ENCODE data around the gene HOXD9.

The HOXD9 gene

GRCh38 chr2:176087330-176088047, 35.0 kb upstream of the HOXD9 start:
- H3K27ac ChIP-seq, result peak overlapping the region; percentile 54
- TF ChIP-seq, protein P1, sequence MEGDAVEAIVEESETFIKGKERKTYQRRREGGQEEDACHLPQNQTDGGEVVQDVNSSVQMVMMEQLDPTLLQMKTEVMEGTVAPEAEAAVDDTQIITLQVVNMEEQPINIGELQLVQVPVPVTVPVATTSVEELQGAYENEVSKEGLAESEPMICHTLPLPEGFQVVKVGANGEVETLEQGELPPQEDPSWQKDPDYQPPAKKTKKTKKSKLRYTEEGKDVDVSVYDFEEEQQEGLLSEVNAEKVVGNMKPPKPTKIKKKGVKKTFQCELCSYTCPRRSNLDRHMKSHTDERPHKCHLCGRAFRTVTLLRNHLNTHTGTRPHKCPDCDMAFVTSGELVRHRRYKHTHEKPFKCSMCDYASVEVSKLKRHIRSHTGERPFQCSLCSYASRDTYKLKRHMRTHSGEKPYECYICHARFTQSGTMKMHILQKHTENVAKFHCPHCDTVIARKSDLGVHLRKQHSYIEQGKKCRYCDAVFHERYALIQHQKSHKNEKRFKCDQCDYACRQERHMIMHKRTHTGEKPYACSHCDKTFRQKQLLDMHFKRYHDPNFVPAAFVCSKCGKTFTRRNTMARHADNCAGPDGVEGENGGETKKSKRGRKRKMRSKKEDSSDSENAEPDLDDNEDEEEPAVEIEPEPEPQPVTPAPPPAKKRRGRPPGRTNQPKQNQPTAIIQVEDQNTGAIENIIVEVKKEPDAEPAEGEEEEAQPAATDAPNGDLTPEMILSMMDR (conservative IDR thresholded peaks at IDR 0.05), result no peak

DNA sequence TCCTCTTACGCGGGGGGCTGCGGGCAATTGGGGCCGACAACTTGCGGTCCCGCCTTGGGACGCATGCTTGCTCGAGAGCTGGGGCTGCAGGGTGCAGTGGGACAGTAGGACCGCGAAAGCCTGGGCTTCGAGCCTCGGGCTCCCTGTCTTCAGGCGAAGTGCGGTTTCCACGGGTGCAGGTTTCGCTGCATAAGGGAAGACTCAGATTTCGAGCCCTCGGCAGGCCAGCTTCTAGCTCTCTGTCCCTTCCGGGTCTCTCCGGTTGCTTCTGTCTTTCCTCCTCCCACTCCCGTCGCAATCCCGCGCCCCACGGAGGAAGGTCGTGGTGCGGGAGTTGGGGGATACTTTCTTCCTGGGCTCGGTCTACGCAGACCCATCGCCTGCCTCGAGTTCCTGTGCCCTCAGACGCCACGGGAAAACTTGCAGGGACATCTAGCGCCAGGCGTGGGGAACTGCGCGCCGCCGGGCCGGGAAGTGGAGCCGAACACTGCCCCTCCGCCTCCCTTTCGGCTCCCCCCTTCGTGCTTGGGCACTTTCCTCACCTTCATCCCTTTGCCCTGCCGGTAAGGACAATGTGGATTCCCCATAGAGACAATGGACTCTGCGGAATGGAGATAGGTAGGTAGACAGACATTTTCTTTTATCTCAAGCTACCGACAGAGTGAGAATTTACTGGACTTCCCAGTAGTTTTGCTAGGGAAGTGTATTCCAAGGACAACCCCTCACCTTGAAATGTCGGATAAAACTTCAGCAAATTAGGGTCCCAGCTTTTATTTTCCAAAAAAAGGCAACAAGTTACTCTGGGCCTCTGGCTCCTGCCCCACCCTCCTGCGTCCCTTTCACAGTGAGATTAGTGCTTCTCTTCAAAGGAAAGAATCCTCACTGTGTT, 34.2 kb upstream of the HOXD9 start:
- peak overlapping the region; percentile 54 for H3K27ac ChIP-seq
- TF ChIP-seq, protein P1 (conservative IDR thresholded peaks at IDR 0.05), result peak; percentile 93

DNA sequence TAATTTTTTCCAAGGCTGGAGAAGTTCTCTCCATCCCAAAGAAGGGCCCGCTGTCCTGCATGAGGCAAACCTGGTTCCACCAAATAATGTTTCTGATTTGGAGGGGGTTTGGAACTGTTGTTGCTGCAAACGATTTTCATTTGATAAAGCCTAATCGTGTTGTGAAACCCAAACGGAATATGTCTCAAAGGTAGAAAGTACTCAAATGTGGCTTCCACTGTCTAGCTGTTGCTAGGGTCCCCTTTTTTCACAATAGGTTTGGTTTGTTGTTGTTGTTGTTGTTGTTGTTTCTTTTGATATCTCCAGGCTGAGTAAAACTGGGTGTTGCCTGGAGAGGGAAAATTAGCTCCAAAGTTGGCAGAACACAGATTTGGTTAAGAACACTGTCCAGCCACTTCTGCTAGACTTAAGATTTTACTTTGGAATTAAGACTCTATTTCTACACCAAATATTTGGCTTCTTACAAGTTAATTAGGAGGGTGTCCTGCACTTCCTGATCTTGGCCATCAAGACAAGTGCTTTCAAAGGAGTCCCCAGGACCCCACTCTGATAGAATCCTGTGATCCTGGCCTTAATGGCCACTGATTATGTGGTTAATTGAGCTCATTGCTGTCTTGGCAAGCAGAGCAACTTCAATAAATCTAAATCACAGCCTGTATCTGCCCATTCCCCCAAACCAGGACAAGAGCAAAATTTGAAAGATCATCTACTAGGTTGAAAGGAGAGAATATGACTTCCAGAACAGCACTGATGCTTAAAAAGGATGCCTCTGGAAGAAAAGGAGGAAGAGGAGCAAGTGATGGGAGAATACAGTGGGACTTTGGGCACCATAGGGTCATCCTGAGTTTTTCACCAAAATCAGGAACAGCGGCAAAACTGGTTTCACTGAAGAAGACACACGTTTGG, 33.3 kb upstream of the HOXD9 start:
- no peak overlapping the region for H3K27ac ChIP-seq
- TF ChIP-seq, protein P1 (conservative IDR thresholded peaks at IDR 0.05), result no peak

- H3K27ac ChIP-seq, result no peak overlapping the region
- TF ChIP-seq, protein P1 (conservative IDR thresholded peaks at IDR 0.05), result no peak
Measured at GRCh38 chr2:176089843-176090395, 32.6 kb upstream of the HOXD9 start.

DNA sequence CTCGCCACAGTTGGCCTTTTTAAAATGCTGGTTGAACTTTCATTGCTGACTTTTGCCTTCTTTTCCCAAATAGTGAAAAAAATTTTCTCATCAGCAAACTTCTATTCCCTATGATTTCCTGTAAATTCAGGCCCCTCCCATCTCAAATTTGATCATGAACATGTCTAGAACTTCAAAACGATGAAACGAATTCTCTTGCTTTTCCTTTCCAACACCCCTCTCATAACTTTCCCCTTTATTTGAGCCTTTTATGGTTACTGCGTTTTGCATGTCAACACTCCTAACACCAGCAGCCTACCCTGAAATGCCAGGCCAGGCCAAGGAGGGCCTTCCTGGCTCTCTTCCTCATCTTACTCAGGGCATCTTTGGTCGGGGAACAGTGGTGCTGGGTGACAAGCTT, 31.7 kb upstream of the HOXD9 start:
- no peak overlapping the region for H3K27ac ChIP-seq
- TF ChIP-seq, protein P1 (conservative IDR thresholded peaks at IDR 0.05), result no peak

DNA sequence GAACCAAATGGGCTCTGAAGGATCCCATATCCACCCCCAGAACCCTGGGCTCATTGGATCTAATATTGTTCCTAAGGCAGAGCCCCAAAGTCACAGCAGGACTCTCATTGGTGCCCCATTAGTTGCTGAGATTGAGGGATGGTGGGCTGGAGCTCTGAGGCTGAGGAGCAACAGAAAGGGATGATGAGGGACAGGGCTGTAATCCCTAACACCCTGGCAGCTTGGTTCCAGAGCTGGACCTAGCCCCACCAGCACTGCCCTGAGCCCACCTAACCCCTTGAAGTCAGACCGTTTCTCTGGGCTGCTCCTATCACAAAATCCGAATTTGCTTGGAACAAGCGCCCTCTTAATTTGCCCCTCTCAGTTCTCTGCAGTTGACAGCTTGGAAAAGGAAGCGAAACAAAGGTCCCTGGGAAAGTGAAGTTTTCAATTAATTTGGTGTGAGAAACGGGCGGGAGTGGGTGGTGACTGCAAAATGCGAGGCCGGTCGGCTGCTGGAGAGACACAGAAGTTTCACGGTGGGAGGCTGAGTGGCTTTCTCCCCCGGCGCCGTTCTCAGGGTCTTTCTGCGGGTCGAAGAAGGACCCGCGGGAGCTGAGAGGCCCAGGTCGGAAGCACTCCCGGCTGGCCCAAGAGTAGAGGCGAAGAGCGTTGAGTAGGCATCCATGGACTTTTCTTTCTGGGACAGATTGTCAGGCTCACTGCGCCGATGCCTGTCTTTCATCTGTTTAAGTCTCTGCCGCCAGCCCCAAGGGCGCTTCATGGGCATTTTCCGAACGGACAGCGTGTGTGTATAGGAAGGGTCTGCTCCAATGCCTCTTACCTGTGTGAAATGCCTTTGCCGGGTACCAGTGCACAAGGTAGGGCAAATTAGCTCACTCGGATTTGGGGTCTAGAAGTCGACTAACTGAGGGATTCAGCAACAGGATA, 30.9 kb upstream of the HOXD9 start:
- TF ChIP-seq, protein P1 (conservative IDR thresholded peaks at IDR 0.05), result no peak
- H3K27ac ChIP-seq, result no peak overlapping the region

Measured in VCaP (cell line).